ENCODE data around the gene EID3.

- TF ChIP-seq CTCF (IDR thresholded peaks at IDR 0.05 in 4 of 5, conservative IDR thresholded peaks at IDR 0.05 in 1 of 5) (no peak), POLR2A (IDR thresholded peaks at IDR 0.05) (no peak)
Measured at GRCh38 chr12:104306943-104307654, 3.6 kb downstream of the EID3 start.

Data from gastrocnemius medialis (tissue), 4 donors.